NCI-H446 (cell line): ENCODE results near the gene LITAF.
"Not testable (repeated sequence)": the region's sequence is repeated elsewhere in the genome, so short reads cannot be mapped to it uniquely, and the experiment has no call there.

Source experiments
- DNase-seq, 2 experiments: peaks; one replicate each; lab custom pipeline; 2025; lab: John Stamatoyannopoulos, UW

Gene LITAF

GRCh38 chr16:11620243-11621003 lies 33.7 kb upstream of the LITAF start:
- no peak for DNase-seq

DNA sequence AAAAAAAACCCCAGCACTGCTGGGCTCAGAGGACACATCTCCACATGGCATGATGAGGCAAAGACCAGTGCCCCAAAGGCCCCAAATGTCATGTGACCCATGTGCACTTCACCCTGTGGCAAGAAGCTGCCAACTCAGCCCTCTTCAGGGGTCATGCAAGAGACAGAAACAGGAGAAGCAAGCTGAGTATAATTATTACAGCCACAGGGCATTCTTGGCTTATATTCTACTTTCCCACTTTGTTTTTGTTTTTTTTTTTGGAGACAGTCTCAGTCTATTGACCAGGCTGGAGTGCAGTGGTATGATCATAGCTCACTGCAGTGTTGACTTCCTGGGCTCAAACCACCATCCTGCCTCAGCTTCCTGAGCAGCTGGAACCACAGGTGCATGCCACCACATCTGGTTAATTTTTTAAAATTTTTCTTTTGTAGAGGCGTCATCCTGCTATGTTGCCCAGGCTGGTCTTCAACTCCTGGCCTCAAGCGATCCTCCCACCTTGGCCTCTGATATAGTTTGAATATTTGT lies 32.7 kb upstream of the LITAF start:
- DNase-seq, result no peak

- no peak for DNase-seq
Measured at GRCh38 chr16:11618107-11618717, 31.5 kb upstream of the LITAF start.

- no peak for DNase-seq
Measured at GRCh38 chr16:11615748-11616447, 29.2 kb upstream of the LITAF start.

DNA sequence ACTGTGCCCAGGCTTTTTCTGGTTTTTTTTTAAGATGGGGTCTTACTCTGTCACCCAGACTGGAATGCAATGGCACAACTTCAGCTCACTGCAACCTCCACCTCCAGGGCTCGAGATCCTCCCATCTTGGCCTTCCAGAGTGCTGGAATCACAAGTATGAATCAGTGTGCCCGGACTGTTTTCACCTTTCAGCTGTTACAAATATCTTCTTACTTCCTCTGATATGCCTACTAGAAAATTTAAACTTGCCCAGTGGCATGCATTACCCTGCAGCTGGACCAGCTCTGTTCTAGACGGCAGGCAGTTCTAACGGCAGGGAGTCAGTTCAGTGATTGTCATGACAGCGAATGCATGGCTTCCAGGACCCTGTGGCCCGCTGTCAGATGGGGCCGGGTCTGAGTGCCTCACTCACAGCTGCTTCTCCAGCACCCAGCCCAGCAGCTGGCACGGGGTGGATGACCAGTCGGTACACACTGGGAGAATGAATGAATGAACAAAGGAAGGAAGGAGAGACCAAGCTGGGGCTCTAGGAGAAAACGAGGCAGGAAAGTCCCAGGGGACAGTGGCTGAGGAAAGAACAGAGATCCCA lies 28.0 kb upstream of the LITAF start:
- no peak for DNase-seq

- no peak for DNase-seq
Measured at GRCh38 chr16:11613381-11614303, 26.9 kb upstream of the LITAF start.

DNA sequence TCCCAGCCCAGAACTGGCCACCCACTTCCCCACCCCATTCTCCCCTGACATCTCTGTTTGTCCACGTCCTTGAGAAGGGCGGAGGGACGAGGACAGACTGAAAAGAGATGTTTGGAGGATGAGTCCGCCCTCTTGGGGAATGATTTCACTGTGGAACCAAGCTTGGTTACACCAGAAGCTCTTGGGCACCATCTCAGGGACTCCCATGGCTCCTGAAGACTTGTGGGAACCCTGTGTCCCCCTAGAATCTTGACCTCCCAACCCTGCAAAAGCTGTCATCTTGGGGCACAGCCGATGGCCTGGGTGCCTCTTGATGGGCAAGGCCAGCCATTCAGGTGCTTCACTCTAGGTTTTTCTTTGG lies 25.9 kb upstream of the LITAF start:
- DNase-seq, result no peak

DNA sequence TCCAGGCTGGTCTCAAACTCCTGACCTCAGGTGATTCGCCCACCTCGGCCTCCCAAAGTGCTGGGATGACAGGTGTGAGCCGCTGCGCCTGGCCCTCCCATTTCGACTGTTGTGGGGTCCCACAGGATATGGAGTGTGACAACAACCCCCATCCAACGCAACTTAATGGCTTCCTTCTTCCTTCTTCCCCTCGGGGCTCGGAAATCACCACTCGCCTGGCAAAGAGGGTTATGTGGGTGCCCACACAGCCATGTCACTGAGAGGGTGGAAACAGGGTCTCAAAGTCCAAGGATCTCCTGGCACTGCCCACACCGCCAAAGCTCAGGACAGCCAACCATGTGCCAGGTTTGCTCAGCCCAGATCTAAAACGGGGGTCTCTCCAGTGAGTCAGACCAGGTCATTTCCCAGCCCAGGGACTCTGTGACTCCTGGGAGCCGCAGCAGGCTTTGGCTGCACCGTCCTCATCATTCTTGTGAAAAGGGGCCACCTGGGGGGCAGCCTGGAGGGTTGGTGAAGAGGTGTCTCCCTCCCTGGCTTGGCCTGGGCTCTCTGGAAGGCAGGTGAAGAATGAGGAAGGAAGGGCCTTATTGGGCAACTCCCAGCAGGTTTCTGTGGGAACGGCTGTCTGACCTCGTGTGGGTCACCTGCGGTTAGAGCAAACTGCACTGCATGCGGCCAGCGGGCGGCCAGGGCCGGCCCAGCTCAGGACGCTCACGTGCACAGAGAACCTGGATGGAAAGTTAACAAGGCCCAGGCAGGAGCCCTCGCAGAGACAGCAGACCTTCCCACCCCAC lies 25.3 kb upstream of the LITAF start:
- DNase-seq, result no peak

DNA sequence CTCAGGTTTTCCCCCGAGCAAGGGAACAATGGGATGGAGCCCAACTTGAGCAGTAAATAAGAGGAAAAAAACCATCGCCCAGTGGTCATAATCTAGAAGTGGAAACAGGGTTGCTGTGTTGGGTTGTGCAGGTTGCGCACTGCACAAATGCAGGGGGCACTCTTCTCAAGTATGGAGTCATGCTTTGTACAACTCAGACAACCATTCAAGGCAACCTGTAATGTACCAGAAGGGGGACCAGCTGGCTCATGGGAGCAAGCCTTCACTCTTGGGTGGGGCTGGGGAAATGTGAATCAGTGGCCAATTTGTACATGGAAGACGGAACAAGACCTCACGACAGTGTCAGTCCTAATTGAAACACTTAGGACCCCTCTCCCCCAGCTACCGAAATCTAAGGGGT lies 23.9 kb upstream of the LITAF start:
- DNase-seq, result no peak

GRCh38 chr16:11610121-11610505 lies 23.4 kb upstream of the LITAF start:
- DNase-seq, result no peak

DNA sequence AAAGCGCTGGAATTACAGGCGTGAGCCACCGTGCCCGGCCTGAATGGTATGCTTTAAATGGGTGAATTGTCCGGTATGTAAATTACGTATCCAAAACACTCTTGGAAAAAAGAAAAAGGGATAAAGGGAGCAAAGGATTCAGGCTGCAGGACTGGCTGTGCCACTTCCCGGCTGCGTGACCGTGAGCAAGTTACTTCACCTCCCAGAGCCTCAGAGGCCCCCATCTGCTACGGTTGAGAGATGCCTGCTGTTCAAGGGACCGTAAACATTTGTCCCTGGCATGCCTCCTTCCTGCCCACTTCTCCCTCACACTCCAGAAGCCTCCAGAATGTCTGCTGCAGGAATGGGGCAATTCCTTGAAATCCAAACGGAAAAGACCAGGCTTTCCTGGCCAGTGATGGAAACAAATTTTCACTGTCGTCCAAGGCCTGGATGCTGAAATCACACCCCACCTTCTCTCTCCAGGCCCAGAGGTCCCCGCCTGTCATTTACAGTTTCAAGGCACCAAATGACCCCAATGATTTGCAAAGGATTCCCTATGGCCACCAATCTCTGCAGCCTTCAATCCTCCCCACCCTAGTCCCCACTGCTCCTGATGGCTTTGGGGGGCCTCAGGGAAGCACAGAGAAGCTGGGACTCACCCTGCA lies 22.9 kb upstream of the LITAF start:
- DNase-seq, result peak in 1 of 2 experiments; percentile 60

DNA sequence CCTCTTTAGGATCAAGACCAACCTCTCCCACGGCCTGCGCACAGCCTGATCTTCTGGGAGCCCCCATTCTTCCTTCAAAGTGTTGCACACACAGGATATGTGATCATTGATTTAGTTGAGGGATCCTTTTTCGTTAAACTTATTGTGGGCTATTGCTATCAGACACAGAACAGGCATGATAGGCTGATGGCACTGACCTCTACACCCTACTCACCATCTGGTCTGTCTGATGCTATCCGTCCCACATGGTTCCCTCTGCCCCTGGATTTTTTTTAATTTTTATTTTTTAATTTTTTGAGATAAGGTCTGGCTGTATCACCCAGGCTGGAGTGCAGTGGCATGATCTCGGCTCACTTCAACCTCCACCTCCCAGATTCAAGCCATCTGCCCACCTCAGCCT lies 19.2 kb upstream of the LITAF start:
- no peak for DNase-seq

DNA sequence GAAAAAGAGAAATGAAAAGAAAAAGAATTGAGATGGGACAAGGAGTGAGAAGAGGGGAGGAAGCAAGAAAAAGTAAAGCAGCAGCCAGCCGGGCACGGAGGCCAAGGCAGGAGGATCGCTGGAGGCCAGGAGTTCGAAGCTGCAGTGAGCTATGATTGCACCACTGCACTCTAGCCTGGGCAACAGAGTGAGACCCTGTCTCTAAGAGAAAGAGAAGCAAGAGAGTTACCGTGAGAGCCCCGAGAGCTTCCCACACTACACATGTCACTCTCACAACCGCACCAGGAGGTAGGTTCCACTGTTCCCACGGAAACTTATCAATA lies 18.8 kb upstream of the LITAF start:
- no peak for DNase-seq

DNA sequence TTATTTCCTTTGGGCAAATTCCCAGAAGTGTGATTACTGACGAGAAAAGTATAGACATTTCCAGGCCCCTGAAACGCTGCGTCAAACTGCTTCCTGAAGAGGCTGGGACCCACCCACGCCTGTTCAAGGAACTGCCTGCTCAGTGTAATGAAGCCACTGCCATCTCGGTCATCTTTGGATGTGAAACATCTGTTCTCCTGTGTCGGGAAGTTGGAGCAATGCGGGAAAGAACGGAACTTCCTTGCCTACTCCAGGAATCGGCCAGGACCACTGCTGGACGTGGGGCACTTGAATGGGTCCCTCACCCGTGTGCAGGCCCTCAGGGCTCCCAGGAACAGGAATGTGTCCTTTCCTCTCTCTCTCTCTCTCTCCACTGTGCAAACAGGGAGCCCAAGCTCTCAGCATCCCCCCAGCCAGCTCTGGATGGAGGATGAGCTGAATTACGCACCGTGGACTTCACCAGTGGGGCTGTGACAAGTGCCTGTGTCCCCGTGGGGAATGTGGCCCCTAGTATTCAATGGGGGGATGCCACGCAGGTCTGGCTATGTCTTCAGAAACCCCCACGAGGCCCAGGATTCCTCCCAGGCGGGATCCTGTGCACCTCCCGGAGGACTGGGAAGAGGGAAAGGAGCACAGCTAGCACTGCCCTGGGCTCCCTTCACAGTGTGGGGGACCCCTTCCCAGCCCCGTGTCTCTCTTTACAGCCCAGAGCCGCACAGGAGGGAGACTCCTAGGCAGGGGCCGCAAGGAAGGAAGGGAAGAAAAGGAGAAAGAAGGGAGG lies 18.3 kb upstream of the LITAF start:
- no peak for DNase-seq

GRCh38 chr16:11604296-11604695 lies 17.6 kb upstream of the LITAF start:
- not testable (repeated sequence) for DNase-seq

DNA sequence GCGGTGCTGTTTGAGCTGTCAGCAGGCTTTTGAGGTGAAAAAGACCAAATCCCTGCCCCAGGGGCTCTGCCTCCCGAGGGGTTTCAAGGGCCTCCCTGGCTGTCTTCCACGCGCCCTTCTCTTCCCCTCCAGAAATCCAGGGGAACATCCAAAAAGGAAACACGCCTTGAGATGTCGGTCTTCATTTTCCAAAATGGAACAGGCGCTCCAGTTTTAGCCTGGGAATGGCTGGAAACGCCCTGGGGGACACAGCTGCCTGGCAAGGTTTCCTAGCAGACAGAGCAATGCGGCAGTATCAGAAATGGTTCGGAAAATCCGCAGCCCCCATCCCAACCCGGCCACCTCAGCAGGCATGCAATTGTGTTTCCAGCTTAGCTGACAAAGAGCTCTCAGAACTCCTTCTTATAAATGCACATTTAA lies 16.6 kb upstream of the LITAF start:
- no peak for DNase-seq

- DNase-seq, result no peak
Measured at GRCh38 chr16:11602321-11602720, 15.6 kb upstream of the LITAF start.

- no peak for DNase-seq
Measured at GRCh38 chr16:11601911-11602310, 15.2 kb upstream of the LITAF start.

DNA sequence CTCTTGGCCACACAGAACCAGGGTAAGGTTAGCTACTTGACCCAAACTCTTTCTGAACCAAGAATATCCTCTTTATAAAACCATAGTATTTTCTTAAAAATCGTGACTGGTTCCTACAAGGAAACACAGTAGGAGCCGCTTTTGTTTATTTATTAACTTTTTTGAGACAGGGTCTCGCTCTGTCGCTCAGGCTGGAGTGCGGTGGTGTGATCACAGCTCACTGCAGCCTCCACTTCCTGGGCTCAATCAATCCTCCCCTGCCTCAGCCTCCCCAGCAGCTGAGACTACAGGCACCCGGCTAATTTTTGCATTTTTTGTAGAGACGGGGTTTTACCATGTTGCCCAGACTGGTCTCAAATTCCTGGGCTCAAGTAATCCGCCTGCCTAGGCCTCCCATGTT lies 14.7 kb upstream of the LITAF start:
- no peak for DNase-seq

DNA sequence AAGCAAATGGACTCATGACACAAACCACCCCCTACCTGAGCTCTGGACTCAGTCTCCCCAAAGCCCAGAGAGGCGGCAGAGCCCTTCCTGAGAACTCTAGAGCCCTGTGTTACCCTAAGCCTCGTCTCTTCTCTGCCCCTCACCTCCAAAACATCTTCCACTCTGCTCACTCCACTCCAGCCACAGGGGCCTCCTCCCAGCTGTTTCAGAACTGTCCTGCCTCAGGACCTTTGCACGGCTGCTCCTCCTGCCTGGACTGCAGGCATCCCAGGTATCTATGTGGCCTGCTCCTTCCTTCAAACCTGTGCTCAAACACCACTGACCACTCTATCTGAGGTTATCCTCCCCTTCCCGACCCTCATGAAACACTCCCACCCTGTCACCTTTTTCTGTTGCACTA lies 12.9 kb upstream of the LITAF start:
- DNase-seq, result no peak
